Measurements from ENCODE around the gene SLK. TPM values are rescaled to one million over a fixed set of nuclear protein-coding genes. Genes with fewer than 3 reads are reported as not detected.

SLK gene
- total and polyA plus RNA-seq, 12 donors = 6.7 to 75.4 (median 30.6) TPM

DNA sequence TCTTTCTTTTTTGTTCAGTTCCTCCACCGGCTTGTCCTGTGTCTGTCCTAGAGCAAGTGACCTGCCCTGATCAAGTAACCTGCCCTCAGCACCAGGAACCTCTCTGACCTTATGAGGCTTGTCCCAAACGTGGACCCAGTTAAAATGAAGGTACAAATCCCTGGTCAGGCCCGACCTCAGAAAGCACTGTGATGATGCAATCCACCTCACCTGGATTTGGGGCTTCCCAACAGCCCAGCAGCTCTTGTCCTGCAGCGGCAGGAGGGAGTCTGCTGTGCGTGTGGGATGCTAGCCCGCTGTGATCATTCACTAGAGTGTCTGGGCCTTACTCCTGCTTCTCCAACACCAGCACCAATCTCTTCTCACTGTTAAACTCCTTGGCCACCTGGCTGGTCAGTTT lies 107.6 kb downstream of the SLK start:
- WGBS, 4 donors = 87 to 89% (median 88%) methylated on average over 5 to 6 of the region's 6 CpGs
- DNase-seq = no peak
- intact Hi-C loops (cut with DNase I) = no loop called here
- H3K36me3 ChIP-seq (replicated peaks in 1 of 2) = no peaks in the 10 kb centered on the region
- H3K9me3 ChIP-seq (replicated peaks in 1 of 3) = no peaks in the 10 kb centered on the region
- H3K4me3 ChIP-seq = no peak overlapping the region
- H3K27ac ChIP-seq = no peak overlapping the region
- H3K4me1 ChIP-seq (replicated peaks in 1 of 2) = peaks cover 4 to 6% of the 10 kb centered on the region in 2 donors
- no peaks in the 10 kb centered on the region for H3K27me3 ChIP-seq
- no peak for TF ChIP-seq POLR2A (IDR thresholded peaks at IDR 0.05)
- TF ChIP-seq, protein P1, sequence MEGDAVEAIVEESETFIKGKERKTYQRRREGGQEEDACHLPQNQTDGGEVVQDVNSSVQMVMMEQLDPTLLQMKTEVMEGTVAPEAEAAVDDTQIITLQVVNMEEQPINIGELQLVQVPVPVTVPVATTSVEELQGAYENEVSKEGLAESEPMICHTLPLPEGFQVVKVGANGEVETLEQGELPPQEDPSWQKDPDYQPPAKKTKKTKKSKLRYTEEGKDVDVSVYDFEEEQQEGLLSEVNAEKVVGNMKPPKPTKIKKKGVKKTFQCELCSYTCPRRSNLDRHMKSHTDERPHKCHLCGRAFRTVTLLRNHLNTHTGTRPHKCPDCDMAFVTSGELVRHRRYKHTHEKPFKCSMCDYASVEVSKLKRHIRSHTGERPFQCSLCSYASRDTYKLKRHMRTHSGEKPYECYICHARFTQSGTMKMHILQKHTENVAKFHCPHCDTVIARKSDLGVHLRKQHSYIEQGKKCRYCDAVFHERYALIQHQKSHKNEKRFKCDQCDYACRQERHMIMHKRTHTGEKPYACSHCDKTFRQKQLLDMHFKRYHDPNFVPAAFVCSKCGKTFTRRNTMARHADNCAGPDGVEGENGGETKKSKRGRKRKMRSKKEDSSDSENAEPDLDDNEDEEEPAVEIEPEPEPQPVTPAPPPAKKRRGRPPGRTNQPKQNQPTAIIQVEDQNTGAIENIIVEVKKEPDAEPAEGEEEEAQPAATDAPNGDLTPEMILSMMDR (IDR thresholded peaks at IDR 0.05) = no peak

- 15 to 28% (median 22%) methylated on average over 3 of the region's 3 CpGs for WGBS, 4 donors
- Histone ChIP-seq H3K4me1 (replicated peaks in 1 of 2) (peaks cover 4 to 6% of the 10 kb centered on the region in 2 donors), H3K36me3 (replicated peaks in 1 of 2) (no peaks in the 10 kb centered on the region), H3K27me3 (no peaks in the 10 kb centered on the region), H3K4me3 (no peak overlapping the region), H3K27ac (no peak overlapping the region), H3K9me3 (replicated peaks in 1 of 3) (no peaks in the 10 kb centered on the region)
- DNase-seq = peak; percentile 51 to 87 (median 72)
- intact Hi-C loops (cut with DNase I) = no loop called here
- no peak for TF ChIP-seq POLR2A (IDR thresholded peaks at IDR 0.05)
- TF ChIP-seq, protein P1 (IDR thresholded peaks at IDR 0.05) = no peak
Measured at GRCh38 chr10:104076743-104077160, 109.8 kb downstream of the SLK start.

DNA sequence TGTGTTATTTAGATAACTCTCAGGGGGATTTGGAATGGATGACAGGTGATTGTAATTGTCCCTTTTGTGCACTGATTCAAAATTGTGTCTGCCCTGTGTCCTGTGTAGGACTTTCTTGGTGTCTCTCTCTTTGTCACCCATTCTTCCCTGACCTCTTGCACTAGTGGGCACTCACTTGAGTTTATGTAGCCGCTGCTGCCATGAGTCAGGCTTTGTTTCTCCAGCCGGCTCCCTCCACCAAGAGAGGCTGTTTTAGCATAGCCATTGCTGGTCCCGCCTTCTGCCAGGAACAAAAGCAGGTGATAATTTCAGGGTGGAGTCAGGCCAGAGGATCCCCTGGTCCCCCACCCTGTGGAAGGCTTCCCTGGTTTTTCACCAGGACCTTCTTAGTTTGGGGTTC lies 110.3 kb downstream of the SLK start:
- WGBS, 4 donors = 63 to 81% (median 69%) methylated on average over 3 of the region's 3 CpGs
- Histone ChIP-seq H3K27me3 (no peaks in the 10 kb centered on the region), H3K9me3 (replicated peaks in 1 of 3) (no peaks in the 10 kb centered on the region), H3K4me1 (replicated peaks in 1 of 2) (peaks cover 4 to 6% of the 10 kb centered on the region in 2 donors), H3K36me3 (replicated peaks in 1 of 2) (no peaks in the 10 kb centered on the region), H3K4me3 (no peak overlapping the region), H3K27ac (no peak overlapping the region)
- intact Hi-C loops (cut with DNase I) = no loop called here
- TF ChIP-seq, protein P1 (IDR thresholded peaks at IDR 0.05) = no peak
- TF ChIP-seq POLR2A (IDR thresholded peaks at IDR 0.05) = no peak
- no peak for DNase-seq

DNA sequence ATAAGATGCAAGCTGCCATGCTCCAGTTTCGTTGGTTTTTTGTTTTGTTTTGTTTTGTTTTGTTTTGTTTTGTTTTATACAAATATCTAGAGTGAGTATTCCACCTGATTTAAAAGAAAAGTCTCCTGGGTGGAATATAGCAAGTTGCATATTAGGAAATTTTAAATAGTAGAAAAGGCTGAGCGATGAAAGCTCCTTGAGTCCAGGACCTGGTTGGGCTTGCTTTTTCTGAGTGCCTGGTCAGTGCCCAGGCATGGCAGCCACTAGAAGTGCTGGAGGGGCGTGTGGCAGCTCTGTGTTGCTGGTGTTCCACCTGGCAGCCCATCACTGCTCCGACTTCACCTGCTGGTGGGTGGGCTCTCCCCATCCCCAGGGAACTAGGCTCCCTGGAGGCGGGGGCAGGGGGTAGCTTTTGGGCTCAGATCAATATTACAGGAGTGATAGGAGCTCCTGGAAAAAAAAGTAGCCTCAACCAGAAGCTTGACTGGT lies 110.8 kb downstream of the SLK start:
- 82 to 90% (median 86%) methylated on average over 3 to 5 of the region's 5 CpGs for WGBS, 4 donors
- no peak for DNase-seq

More for the DNA sequence above, 110.8 kb downstream of the SLK start:
- TF ChIP-seq, protein P1 (IDR thresholded peaks at IDR 0.05) = no peak
- intact Hi-C loops (cut with DNase I) = no loop called here
- H3K4me1 ChIP-seq (replicated peaks in 1 of 2) = peaks cover 4 to 6% of the 10 kb centered on the region in 2 donors
- H3K27me3 ChIP-seq = no peaks in the 10 kb centered on the region
- H3K36me3 ChIP-seq (replicated peaks in 1 of 2) = no peaks in the 10 kb centered on the region
- no peaks in the 10 kb centered on the region for H3K9me3 ChIP-seq (replicated peaks in 1 of 3)
- H3K27ac ChIP-seq = no peak overlapping the region
- no peak overlapping the region for H3K4me3 ChIP-seq

MicroRNAs encoded within 50 kb of the gene (microRNA counts, 767-probe panel; counts per million panel counts)
- microRNA hsa-miR-936 = 0 counts per million in 2 donors

Small RNA genes lying within 50 kb of the gene (microRNA-seq; reads per million reads assigned to microRNA genes)
- 0 reads per million in 3 donors for gene MIR936

Small RNA genes lying within 50 kb of the gene (small RNA-seq; reads per million reads assigned to genes)
- 0 reads per million in 2 donors for gene RN7SL524P

Other genes starting within 250 kb of the SLK start
- 10 to 100 TPM in 8 of 9 donors, 1 to 10 TPM in 1; 5.7 to 34.5 (median 19.8) TPM for gene SH3PXD2A, start 111.6 kb upstream of the SLK start, total RNA-seq
- 10 to 100 TPM; 10.4 to 19.2 (median 10.5) TPM for gene SH3PXD2A, start 111.6 kb upstream of the SLK start, polyA plus RNA-seq
- gene STN1, start 49.0 kb upstream of the SLK start, total RNA-seq = 10 to 100 TPM; 24.5 to 73.6 (median 37.5) TPM
- gene STN1, start 49.0 kb upstream of the SLK start, polyA plus RNA-seq = 10 to 100 TPM; 14.8 to 38.5 (median 18.8) TPM
- gene COL17A1, start 118.7 kb downstream of the SLK start, total RNA-seq = under 1 TPM in 5 of 9 donors, not detected in 4; 0.11 to 0.97 (median 0.23) TPM
- 1 to 10 TPM in 2 of 3 donors, under 1 TPM in 1; 0.40 to 2.2 (median 1.5) TPM for gene COL17A1, start 118.7 kb downstream of the SLK start, polyA plus RNA-seq
- 10 to 100 TPM in 1 of 9 donors, 1 to 10 TPM in 8; 3.1 to 12.2 (median 5.6) TPM for gene SFR1, start 155.0 kb downstream of the SLK start, total RNA-seq
- 1 to 10 TPM; 5.8 to 9.6 (median 6.8) TPM for gene SFR1, start 155.0 kb downstream of the SLK start, polyA plus RNA-seq